Heart right ventricle (tissue), 16 donors: ENCODE data around the gene NEDD9. TPM values are rescaled to one million over a fixed set of nuclear protein-coding genes. Genes with fewer than 3 reads are reported as not detected.

Experiments used
- ATAC-seq, 8 donors: fragments of 200-7000 bp; cut with Tn5 transposase; one replicate each; pipeline ENCODE4 v1.9.1; 2020; ENCODE audit warnings: mild to moderate bottlenecking in 8 of 8, moderate library complexity in 8 of 8, moderate number of reproducible peaks in 1 of 8
- DNase-seq, 2 donors: peaks; one replicate each; pipeline ENCODE4 v3.0.0-alpha.2; 2020
- H3K27ac ChIP-seq, 10 donors: fragments of 200-600 bp; sonication (generic) in 2 of 10; one replicate each; pipeline versions ENCODE4 v1.5.0 to v1.8.0; 2020 to 2022; ENCODE audit warnings: mild to moderate bottlenecking in 3 of 10
- H3K27me3 ChIP-seq, 7 donors: fragments of 200-600 bp; one replicate each; pipeline ENCODE4 v1.8.0; 2021 to 2022; ENCODE audit warnings: mild to moderate bottlenecking in 2 of 7
- H3K36me3 ChIP-seq, 9 donors: fragments of 200-600 bp; sonication (generic) in 1 of 9; one replicate each; pipeline versions ENCODE4 v1.5.0 to v1.8.0; 2020 to 2022; ENCODE audit warnings: mild to moderate bottlenecking in 2 of 9
- H3K4me1 ChIP-seq, 9 donors: fragments of 200-600 bp; sonication (generic) in 1 of 9; one replicate each; pipeline versions ENCODE4 v1.5.0 to v1.8.0; 2020 to 2022; ENCODE audit warnings: mild to moderate bottlenecking in 4 of 9
- H3K4me3 ChIP-seq, 10 donors: fragments of 200-600 bp; sonication (generic) in 2 of 10; one replicate each; pipeline versions ENCODE4 v1.5.0 to v1.8.0; 2020 to 2022; ENCODE audit warnings: mild to moderate bottlenecking in 7 of 10, moderate library complexity in 2 of 10
- H3K9me3 ChIP-seq, 11 donors: fragments of 200-600 bp in 10 of 11; sonication (generic) in 2 of 11; one replicate each; pipeline versions ENCODE4 v1.5.0 to v1.8.0; 2013 to 2022; ENCODE audit warnings: mild to moderate bottlenecking in 2 of 11, control low read depth in 1 of 11, moderate library complexity in 1 of 11
- WGBS, 2 donors: extraction: QIAGEN DNeasy Blood & Tissue Kit; methylation state at CpG; one replicate each; pipeline ENCODE4 v1.1.7; 2013; ENCODE audit warnings: inconsistent platforms in 1 of 2; 5-methylcytosine and 5-hydroxymethylcytosine counted together
- intact Hi-C, 10 donors: fragments of 100-400 bp; cut with DNase I; formaldehyde crosslinking; loops; one replicate each; pipeline versions ENCODE4 v1.11.1 to v1.14.2; 2022
- polyA plus RNA-seq, 2 donors: library from polyadenylated mRNA; stranded (reverse); fragments of 200-250 nt; gene quantifications; one replicate each; pipeline ENCODE4 v1.2.3, GENCODE V29; 2013
- total RNA-seq, 10 donors: library from RNA; stranded (reverse); fragmentation: NEBNext Ultra II Directional in 3 of 10; extraction: Animal tissue kit (Norgen Biotek cat#: 25700) in 3 of 10; gene quantifications; one replicate each; pipeline versions ENCODE4 v1.2.1 to v1.2.4, GENCODE V29; 2021 to 2023
- TF ChIP-seq, protein P1 (sequence below), 9 donors: fragments of 200-600 bp; sonication (generic) in 2 of 9; IDR thresholded peaks; one replicate each; pipeline versions ENCODE4 v1.5.0 to v1.8.0; 2021 to 2022; ENCODE audit warnings: antibody characterized with exemption in 9 of 9, mild to moderate bottlenecking in 5 of 9, moderate library complexity in 1 of 9
- donor health status: Arrhythmogenic right ventricular cardiomyopathy.
- donor health status: ischemic (EF 13 %, LVEDD 7.1; RV severe dilation, severe dysfunction).
- donor health status: healthy with polysubstance abuse.
- donor health status: DM: no; HTN: yes; CAD: no.
- donor health status: DM: no; HTN: no; CAD: no.
- donor health status: ischemic (EF 25% LVEDD 6.9; RV normal size, moderate dysfunction).
- donor health status: ischemic (EF 25% LVEDD 5.7; RV mildly dilated, moderate dysfunction).
- donor health status: healthy.
- donor health status: DM: yes; HTN: yes; CAD: no.
- donor health status: Ischemic cardiomyopathy.
- donor health status: ischemic (EF 35%, LVEDD 5.7; RV mildly dilated, moderate dysfunction).
- donor health status: nonischemic (EF 11% LVEDD 7.7; RV severe dilation, severe dysfunction).
- donor health status: DM: yes; HTN: yes; CAD: no.
- donor health status: PGD.
- donor health status: ischemic (EF 29% LVEDD 5.4; RV normal size, mild dysfunction).
- donor health status: nonischemic (EF 23%, LVEDD 6.1; RV moderate dilation, normal function).

The NEDD9 gene
- total and polyA plus RNA-seq, 12 donors = 10.8 to 34.2 (median 23.3) TPM

DNA sequence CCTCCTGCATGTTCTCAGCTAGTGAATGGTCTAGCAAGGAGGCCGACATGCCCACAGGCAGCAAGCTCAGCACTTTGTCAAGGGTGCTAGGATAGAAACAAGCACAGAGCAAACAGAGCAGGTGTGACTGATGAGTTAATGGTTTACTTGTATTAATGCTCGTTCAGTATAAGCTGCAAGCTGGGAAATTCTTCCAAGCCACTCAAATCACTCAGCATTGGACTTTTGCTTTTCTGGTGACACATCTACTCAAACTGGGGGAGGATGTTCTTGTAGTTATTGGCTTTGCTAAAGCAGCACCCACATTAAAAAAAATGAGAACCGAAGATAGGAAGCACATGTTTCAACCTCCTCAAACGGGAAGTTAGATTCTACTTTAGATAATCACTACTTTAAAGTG, 43.1 kb upstream of the NEDD9 start:
- Histone ChIP-seq H3K36me3 (no peaks in the 10 kb centered on the region), H3K27ac (no peak overlapping the region), H3K4me1 (peaks cover 4 to 53% (median 7%) of the 10 kb centered on the region in 9 donors), H3K4me3 (no peak overlapping the region), H3K9me3 (no peaks in the 10 kb centered on the region), H3K27me3 (no peaks in the 10 kb centered on the region)
- ATAC-seq (no peak), DNase-seq (no peak)
- TF ChIP-seq, protein P1, sequence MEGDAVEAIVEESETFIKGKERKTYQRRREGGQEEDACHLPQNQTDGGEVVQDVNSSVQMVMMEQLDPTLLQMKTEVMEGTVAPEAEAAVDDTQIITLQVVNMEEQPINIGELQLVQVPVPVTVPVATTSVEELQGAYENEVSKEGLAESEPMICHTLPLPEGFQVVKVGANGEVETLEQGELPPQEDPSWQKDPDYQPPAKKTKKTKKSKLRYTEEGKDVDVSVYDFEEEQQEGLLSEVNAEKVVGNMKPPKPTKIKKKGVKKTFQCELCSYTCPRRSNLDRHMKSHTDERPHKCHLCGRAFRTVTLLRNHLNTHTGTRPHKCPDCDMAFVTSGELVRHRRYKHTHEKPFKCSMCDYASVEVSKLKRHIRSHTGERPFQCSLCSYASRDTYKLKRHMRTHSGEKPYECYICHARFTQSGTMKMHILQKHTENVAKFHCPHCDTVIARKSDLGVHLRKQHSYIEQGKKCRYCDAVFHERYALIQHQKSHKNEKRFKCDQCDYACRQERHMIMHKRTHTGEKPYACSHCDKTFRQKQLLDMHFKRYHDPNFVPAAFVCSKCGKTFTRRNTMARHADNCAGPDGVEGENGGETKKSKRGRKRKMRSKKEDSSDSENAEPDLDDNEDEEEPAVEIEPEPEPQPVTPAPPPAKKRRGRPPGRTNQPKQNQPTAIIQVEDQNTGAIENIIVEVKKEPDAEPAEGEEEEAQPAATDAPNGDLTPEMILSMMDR (IDR thresholded peaks at IDR 0.05) = no peak
- 60 to 72% methylated on average over 4 of the region's 4 CpGs for WGBS, 2 donors
- intact Hi-C loops = no loop called here

DNA sequence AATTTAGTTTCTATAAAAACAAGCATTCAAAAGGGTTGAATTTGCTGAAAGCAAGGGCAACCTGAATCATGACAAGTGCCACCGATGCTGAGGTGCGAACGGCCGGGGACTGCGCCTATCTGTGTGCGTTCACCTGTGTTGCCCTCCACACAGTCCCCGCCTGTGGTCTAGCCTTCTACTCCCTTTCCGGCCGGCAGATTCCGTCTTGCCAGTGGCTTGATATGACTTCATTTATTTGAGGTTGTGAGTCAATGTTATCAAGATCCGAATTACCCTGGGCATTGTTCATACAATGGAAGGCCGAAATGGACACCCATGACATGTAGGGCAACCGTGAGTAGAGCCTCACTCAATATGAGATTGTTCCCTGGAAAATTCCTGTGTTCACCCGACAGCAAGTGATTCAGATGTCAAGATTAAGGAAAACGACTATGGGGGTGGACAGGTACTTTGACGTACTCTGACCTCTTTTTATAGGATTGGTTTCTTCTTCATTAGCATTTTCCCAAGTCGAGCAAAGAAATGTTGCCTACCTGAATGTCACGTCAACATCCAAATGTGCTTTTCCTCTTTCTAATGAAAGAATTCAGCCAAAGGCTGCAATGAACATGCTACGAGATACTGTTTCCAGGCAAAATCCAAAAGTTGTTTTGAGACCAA, 41.1 kb upstream of the NEDD9 start:
- DNase-seq = no peak
- peaks cover 6 to 55% (median 12%) of the 10 kb centered on the region in 9 donors for H3K4me1 ChIP-seq
- no peaks in the 10 kb centered on the region for H3K36me3 ChIP-seq
- ATAC-seq = no peak
- H3K9me3 ChIP-seq = no peaks in the 10 kb centered on the region
- no peak overlapping the region for H3K27ac ChIP-seq
- TF ChIP-seq, protein P1 (IDR thresholded peaks at IDR 0.05) = no peak
- H3K4me3 ChIP-seq = no peak overlapping the region
- no peaks in the 10 kb centered on the region for H3K27me3 ChIP-seq
- 93 to 95% methylated on average over 19 of the region's 19 CpGs for WGBS, 2 donors
- intact Hi-C loops = loop anchor here in 1 of 10 donors (5.0 kb wide), 1 partner anchor 1834 kb away; no protein-coding TSS in a partner anchor

DNA sequence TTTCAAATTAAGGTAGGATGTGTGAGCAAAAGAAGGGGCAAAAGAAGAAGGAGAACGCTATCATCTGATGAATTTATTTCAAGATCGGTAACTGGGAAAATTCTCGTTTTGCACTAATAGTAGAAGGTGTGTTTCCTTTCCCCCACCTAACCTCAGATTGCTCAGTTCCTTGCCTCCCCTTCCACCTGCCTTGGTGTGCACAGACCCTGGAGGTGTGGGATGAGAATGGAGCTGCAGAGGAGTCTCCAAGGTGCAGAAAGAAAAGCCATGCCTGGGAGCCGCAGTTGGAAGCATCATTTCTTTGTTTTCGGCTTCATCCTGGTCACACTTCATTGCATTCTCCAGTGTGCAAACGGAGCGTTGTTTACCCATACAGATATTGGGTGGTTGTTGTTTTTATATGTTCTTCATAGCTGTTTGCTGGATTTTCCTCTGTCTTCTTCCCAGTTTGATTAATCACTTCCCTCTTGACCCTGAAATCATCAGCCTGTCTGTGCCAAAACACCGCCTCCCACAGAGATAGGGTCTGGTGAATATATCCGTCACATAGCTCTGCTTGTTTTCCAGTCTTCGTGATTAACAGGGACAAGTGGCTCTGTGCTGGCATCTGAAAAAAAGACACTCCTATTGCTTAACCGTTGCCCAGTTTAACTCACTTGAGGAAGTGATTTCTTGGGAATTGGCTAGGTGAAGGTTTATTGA, 40.2 kb upstream of the NEDD9 start:
- Histone ChIP-seq H3K9me3 (no peaks in the 10 kb centered on the region), H3K4me1 (peaks cover 6 to 46% (median 12%) of the 10 kb centered on the region in 9 donors), H3K27me3 (no peaks in the 10 kb centered on the region), H3K4me3 (no peak overlapping the region), H3K27ac (no peak overlapping the region), H3K36me3 (no peaks in the 10 kb centered on the region)
- DNase-seq (no peak), ATAC-seq (peak in 5 of 8 donors; percentile 27 to 68 (median 46))
- whole genome bisulfite sequencing, 2 donors = 60 to 62% methylated on average over 11 of the region's 11 CpGs
- intact Hi-C loops = loop anchor here in 1 of 10 donors (5.0 kb wide), 1 partner anchor 1835 kb away; no protein-coding TSS in a partner anchor
- TF ChIP-seq, protein P1 (IDR thresholded peaks at IDR 0.05) = no peak

DNA sequence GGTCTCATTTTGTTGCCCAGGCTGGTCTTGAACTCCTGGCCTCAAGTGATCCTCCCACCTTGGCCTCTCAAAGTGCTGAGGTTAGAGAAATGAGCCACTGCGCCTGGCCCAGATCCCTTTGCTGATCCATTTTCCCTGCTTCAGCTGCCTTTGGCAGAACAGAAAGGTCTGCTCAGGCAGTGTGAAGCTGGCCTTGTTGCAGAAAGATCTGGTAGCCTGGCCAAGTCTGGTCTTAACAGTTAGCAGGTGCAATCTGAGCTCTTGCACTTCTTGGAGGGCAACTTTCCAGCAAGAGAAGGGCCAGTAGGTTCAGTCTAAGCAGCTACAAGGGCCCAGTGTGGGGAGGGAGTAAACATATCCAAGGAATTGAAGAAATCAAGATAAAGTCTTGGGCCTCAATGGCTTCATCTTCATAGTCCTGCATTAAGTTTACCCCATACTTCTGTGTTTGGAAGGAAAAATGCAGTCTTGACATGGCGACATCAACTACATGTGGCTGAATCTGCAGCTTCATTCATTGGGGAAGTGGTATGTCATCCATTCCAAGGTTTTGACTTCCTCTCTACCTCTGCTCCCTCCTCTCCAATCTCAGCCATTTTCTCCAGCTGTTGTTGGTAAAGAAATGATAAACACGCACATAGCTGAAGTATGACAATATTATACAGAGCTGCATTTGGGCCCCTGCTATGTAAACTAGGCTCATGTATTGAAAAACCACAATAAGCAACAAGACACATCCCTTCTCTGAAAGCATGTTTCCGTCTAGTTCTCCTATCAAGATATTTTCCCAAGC, 39.0 kb upstream of the NEDD9 start:
- no peaks in the 10 kb centered on the region for H3K36me3 ChIP-seq
- ATAC-seq (peak in 3 of 8 donors; percentile 12 to 45 (median 25)), DNase-seq (no peak)
- H3K4me3 ChIP-seq = no peak overlapping the region
- intact Hi-C loops = loop anchor here in 1 of 10 donors (5.0 kb wide), 1 partner anchor 1836 kb away; no protein-coding TSS in a partner anchor
- no peak overlapping the region for H3K27ac ChIP-seq
- TF ChIP-seq, protein P1 (IDR thresholded peaks at IDR 0.05) = no peak
- H3K4me1 ChIP-seq = peaks cover 6 to 34% (median 12%) of the 10 kb centered on the region in 9 donors
- no peaks in the 10 kb centered on the region for H3K27me3 ChIP-seq
- WGBS, 2 donors = 90 to 92% methylated on average over 4 of the region's 4 CpGs
- no peaks in the 10 kb centered on the region for H3K9me3 ChIP-seq
